Nucleus accumbens (tissue), 56 donors: ENCODE data around the gene ARAF.
"Not testable (repeated sequence)": the region's sequence is repeated elsewhere in the genome, so short reads cannot be mapped to it uniquely, and the experiment has no call there.

Source experiments
- DNase-seq, 56 donors: peaks; one replicate each; lab custom pipeline; 2025; lab: John Stamatoyannopoulos, UW

ARAF gene

DNA sequence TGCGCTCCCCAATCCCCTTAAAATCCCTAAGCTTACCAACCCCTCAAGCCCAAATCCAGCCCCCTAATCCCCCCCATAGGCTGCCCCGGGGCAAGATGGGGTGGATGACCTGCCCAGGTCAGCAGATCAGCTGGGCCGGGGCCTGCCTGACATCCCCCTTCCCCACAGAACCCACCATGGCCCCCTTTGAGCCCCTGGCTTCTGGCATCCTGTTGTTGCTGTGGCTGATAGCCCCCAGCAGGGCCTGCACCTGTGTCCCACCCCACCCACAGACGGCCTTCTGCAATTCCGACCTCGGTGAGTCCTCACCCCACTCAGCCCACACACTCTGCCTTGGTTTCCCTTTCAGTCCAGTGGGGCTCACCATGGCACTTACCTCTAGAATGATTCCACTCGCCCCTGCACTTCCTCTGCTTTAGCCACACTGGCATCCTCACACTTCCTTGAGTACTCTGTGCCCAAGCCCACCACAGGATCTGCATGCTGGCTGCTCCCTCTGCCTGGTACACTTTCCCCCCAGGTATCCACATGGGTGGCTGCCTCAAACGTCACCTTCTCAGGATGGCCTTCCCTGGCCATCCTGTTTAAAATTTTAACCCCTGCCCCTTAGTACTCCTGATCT is 22.3 kb downstream of the ARAF start:
- DNase-seq = no peak

DNA sequence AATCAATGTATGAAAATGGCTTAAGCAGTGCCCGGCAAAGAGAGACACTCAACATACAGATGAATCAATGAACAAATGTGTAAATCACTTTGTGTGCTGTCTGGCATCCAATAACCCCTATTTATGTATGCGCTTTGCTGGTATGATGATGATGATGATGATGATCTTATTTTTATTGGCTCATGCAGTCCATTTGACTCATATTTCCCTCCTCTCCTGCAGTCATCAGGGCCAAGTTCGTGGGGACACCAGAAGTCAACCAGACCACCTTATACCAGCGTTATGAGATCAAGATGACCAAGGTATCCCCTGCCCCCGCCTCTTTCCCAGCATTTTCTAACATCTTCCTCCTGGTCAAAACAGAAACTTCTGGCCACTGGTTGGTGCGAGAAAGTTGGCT is 23.7 kb downstream of the ARAF start:
- DNase-seq = no peak

DNA sequence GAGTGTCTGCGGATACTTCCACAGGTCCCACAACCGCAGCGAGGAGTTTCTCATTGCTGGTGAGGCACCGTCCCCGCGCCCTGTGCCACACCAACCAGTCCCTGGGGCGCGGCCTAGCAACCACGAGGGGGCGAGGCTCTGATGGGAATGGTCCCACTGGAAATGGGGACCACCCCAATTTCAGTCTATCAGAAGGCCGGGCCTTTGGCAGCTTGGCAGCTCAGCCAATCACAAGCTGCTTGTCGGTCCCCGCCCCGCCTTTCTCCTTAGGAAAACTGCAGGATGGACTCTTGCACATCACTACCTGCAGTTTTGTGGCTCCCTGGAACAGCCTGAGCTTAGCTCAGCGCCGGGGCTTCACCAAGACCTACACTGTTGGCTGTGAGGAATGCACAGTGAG is 24.3 kb downstream of the ARAF start:
- DNase-seq = no peak

DNA sequence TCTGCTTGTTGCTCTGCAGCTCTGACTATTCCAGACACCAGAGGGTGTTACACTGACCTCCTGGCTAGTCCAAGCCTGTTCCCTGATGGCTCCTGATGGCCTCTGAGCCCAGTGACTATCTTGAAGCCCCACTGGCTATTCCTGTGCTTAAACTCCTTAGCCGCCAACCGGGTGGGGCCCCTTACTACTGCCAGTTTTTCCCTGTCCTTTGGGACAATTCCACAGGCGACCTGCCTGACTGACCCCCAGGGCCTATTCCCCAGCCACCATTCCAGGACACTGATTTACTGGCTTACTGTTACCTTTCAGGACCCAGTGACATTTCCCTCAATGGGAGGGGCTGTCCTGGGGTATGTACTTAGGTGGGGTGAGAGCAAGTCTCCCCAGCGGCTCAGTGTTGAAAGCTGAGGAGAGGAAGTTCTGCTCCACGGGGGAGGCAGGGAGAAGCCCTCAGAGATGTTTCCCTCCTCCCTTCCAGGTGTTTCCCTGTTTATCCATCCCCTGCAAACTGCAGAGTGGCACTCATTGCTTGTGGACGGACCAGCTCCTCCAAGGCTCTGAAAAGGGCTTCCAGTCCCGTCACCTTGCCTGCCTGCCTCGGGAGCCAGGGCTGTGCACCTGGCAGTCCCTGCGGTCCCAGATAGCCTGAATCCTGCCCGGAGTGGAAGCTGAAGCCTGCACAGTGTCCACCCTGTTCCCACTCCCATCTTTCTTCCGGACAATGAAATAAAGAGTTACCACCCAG is 25.2 kb downstream of the ARAF start:
- no peak for DNase-seq

DNA sequence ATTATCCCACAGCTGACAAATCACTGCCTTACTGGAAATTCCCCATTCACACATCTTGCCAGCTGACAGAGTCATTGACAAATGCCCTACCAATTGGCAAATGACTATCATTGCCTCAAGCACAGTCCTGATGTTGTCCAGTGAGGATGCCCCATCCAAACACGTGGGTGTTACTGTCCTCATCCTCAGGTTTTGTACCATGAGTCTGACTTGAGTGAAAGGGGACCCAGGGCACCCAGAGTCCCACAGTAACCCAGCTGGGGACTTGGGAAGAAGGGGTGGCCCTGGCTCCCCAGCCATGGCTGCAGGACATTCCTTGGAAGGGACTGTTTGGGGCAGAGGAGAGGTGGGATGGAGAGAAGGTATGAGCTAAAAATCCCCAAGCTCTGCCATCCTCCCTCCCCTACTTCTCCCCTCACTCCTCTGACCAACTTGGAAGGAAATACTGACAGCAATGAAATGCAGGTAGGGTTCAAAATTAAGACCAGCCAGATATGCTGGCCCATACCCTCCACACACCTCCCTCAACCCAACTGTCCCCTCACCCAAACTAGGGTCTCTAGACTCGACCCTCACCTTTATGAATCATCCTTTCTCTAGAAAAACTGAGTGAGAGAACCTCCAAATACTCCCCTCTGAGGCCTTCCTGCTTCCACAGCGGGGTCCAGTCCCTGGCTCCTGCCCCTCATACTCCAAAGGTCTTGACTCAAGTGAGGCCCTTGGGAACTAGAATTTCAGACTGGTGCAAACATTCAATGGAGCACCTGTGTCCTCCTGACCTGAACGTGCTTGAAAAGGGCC is 26.3 kb downstream of the ARAF start:
- DNase-seq = no peak

DNA sequence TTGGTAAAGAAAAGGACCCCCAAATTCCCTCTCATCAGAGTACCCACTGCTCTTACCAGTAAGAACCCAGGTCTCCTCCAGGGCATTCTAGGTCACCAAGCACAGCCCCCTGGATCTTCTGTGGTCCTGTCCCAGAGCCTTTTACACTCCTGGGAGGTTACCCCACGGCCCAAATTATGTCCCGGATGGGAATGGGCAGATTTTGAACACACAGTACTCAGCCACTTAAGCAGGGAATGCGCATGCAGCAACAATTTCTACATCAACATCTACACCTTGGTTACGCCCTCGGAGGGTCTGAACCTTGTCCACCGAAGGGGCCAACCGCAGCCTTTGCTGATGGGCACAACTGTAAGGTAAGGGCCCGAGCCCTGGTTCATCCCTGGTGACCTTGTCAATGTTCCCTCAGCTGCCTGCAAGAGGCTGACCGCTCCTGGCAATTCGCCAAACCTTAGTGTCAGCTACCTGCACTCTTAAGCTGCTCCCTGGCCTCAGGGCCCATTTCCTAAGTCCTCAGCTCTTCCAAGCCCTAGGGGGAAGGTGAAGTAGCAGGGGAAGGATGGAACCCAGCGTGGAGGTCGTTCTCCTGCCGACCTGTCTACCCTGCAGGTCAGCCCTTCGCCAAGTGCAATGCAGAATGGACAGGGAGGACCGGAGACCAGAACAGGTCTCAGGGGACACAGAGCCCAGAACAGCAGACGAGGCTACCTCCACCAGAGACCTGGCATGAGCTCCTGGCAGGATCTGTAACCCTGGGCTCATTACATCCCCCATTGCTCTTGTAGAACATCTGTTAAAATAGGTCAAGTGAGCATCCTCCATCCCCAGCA is 27.1 kb downstream of the ARAF start:
- no peak for DNase-seq

DNA sequence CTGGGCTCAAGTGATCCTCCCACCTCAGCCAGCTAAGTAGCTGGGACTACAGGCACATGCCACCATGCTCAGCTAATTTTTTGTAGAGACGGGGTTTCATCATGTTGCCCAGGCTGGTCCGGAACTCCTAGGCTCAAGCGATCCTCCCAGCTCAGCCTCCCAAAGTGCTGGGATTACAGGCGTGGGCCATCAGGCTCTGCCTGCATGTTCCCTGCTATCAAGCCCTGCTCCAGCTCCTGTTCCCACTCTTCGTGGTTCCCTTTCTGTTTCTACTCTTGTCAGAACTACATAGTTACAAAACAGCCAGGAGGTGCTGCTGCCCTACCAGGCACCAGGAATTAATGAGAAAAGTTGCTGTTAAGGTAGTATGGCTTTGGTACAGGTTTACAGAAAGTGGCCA is 30.0 kb downstream of the ARAF start:
- DNase-seq = no peak

DNA sequence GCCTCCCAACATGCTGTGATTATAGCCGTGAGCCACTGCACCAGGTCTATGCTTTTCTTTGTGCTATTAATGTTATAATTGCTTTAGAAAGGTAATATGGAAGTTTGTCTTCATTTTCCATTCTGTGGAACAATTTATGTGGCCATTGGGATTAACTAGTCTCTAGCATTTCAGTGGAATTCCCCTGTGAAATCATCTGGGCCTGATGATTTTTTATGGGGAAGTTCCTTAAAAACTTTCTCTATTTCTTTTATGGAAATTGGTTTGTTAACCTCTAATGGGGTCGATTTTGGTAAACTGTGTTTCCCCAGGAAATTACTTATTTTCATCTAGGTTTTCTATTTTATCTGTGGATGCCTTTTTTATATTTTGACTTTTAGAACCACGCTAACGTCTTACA is 32.5 kb downstream of the ARAF start:
- DNase-seq = no peak

DNA sequence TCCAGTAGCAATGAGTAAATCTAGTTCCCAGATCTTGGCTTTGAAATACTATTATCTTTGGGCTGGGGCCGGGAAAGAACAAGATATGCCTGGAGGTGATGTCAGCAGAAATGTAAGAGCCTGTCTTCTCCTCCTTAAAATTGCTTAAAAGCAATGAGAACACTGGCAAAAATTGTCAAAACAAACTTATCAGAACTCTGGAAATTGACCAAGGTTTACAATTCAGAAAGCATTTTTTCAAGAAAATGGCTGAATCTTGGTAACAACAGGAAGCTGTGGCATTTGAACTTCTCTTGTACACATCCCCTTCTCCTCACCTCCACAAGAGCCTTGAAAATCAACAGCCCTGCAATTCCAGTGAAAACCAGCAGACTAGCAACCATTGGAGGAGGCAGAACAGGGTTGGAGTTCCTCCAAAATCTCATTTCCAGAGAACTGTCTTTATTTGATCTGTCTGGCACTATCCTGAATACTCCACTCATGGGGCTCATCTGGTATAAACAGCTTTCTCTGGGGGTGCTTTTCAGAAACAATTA is 34.8 kb downstream of the ARAF start:
- no peak for DNase-seq

DNA sequence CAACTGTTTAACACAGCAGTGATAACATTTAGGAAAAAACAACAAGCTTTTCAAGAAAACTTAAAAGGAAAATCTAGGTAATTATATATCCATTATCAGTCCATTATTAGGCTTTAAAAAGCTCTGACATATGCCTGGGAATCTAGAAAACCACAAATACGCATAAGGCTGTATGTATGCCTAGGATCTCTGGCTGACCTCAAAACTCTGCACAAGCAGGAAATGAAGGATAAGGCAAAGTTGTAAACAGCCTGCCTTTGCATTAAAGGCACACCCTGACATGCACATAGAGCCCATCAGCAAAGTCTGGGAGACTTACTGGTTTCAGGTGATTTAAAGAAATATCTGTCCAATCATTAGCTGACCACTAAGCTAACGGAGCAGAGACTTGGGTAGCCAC is 35.3 kb downstream of the ARAF start:
- no peak for DNase-seq

DNA sequence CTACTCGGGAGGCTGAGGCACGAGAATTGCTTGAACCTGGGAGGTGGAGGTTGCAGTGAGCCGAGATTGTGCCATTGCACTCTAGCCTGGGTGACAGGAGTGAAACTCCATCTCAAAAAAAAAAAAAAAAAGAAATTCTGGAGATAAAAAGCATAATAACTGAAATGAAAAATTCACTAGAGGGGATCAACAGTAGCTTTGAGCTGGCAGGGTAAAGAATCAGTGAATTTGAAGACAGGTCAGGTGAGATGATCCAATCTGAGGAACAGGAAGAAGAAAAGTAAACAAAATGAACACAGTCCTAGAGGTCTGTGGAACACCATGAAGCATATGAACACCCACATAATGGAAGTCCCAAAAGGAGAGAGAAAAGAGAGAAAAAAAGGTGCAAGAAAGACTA is 36.2 kb downstream of the ARAF start:
- no peak for DNase-seq

DNA sequence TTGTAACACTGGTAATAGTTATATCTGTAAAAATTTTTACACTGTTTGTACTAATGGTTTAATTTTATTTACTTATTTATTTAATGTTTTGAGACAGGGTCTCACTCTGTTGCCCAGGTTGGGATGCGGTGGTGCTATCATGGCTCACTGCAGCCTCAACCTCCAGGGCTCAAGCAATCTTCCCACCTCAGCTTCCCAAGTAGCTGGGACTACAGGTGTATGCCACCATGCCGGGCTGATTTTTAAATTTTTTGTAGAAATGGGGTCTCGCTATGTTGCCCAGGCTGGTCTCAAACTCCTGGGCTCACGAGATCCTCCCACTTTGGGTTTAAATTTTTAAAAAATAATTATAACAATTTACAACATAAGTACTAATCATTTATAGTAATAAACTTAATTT is 42.1 kb downstream of the ARAF start:
- DNase-seq = not testable (repeated sequence)

DNA sequence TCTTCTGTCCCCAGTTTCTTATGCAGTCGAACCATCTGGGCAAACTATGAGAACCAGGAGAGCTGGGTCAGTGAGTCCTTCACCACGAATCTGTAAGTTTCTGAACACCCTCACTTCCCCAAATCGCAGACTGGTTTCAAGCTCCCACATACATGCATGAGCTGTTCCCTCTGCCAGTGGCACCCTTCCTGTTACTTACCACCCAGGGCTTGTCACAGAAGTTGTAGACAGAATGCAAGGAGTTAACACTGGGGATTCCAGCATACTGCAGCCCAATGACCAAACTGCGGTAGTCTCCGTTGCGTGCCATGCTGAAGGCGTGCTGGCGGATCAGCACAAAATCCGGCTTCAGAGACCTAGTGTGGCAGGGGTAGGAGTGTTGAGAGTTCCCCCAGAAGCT is 44.0 kb downstream of the ARAF start:
- DNase-seq = no peak

DNA sequence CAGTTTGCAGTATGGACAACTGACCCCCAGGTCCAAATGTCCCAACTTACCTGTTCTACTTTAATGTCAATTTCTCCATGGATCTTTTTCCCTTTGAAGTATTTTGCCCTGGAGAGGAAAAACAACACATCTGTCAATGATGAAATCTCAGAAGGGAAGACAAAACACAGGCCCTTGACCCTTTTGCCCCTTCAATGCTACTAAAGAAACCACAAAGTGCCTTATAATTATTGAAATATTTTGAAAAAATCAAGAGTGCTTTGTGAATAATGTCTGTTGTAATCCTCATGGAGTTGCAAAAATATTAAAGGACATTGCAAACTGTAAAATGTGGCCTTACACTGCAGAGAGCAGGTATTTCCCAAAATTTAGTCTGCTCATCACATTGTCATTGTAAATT is 46.1 kb downstream of the ARAF start:
- DNase-seq = no peak

DNA sequence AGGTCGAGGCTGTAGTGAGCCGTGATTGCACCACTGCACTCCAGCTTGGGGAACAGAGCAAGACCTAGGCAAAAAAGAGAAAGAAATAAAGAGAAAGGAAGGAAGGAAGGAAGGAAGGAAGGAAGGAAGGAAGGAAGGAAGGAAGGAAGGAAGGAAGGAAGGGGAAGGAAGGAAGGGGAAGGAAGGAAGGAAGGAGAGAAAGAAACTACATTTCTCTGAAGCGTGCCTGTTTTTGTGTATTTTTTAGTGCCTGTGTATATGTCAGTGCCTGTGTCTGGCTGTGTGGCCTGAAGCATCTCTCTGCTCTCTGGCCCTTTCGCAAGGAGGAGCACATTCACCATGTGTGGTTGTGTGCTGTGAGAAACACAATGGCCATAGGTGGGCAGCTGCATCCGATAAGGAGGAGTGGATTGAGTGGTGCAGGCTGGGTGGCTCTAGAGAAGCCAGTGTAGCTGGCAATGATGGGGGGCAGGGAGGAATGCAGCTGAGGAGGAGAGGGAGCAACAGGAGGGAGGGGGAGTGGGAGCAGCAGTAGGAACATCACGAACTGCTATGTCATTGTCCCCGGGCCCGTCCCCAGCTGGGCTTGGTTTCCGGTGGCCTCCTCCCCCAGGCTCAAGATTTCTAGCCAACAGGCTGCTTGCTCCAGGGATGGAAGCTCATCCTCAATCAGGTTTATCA is 47.3 kb downstream of the ARAF start:
- DNase-seq = peak in 6 of 56 donors; percentile 4 to 51 (median 10)

DNA sequence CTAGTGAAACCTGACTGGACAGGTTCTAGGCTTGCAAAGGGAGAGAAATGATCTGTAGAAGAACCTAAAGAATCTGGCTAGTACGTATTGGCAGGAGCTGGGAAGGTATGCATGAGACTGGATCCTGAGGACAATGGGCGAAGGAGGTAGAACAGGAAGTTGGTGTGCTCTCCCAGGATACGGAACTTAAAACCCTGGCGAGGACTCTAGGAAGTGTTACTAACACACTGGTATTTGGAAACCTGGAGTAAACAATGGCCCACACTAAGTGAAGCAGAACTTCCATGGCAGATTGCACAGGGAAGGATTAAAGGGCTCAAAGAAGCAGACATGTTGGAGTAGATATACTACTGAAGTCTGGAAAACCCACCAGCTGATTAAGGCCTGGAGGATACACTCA is 49.5 kb downstream of the ARAF start:
- DNase-seq = no peak

DNA sequence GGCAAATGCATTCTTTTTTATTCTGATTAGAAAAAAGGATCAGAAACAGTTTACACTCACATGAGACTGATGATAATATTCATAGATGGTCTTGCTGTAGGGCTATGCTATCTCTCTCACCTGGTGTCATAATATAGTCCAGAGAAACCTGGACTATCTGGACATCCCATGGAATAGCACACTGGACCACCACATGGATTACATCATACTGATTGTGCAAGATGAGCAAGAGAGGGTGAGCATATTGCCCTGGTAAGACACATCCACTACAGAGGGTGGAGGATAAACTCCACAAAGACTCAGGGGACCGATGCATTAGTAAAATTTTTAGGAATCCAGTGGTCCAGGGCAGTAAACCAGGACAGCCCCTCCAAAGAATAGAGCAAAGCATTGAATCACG is 50.5 kb downstream of the ARAF start:
- DNase-seq = no peak

DNA sequence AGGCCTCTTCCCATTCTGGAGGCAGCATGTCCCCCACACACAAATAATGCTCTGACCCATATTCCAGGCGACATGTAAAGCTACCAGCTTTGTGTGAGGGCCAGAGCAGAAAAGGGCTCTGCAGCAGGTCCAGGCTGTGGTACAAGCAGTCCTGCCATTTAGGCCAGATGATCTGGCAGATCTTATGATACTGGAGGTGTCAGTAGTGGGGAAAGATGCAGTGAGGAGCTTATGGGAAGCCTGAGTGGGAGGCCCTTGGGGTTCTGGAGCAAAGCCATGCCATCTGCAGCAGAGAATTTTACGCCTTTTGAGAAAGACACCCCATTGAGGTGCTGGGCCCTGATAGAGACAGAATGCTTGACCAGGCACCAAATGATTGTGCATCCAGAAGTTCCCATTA is 50.9 kb downstream of the ARAF start:
- no peak for DNase-seq

DNA sequence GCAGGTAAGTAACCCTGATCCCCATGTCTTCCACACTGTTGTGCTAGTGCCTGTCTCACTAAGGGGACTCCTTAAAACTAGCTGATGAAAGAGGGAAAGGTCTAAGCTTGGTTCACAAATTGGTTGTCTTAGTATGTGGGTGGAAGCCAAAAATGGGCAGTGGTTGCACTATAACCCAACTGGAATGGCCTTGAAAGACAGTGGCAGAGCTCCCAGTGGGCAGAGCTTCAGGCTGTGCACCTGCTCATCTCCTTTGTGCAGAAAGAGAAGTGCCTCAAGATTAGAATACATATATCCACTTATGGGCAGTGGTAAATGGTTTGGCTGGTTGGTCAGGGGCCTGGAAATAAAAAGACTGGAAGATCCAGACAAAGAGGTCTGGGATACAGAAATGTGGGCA is 51.4 kb downstream of the ARAF start:
- no peak for DNase-seq

DNA sequence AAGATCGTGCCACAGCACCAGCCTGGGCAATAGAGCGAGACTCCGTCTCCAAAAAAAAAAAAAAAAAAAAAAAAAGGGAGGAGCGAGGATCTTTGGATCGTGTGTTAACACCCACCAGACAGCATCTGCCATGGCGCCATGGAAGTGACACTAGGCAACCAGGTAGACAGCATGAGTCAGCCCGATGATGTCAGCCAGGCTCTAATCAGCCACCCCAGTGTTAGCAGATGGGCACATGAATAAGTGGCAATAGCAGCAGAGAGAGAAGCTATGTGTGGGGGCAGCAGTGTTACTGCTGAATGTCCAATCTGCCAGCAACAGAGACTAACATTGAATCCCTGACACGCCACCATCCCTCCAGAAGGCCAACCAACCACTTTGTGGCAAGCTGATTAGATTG is 52.1 kb downstream of the ARAF start:
- DNase-seq = peak in 16 of 56 donors; percentile 1 to 56 (median 14)
